WTC11 (cell line): ENCODE data around the gene NTRK3. TPM values are rescaled to one million over a fixed set of nuclear protein-coding genes. Genes with fewer than 3 reads are reported as not detected.

Experiments
- ATAC-seq: fragments of 200-7000 bp; cut with Tn5 transposase; 2 replicates; pipeline ENCODE4 v1.10.0; 2021; ENCODE audit warnings: mild to moderate bottlenecking, moderate library complexity
- CTCF ChIA-PET: fragments of 300-600 bp; sonication (Branson Sonifier 250); formaldehyde crosslinking; loops from one replicate; lab custom pipeline; 2021; ENCODE audit warnings: antibody characterized with exemption; lab: Charles Lee
- POLR2A ChIA-PET: fragments of 350-600 bp; sonication (Branson Sonifier 250); formaldehyde crosslinking; loops from one replicate; lab custom pipeline; 2021; ENCODE audit warnings: antibody characterized with exemption; lab: Charles Lee
- DNase-seq: peaks from one replicate; pipeline ENCODE4 v3.0.0; 2021; ENCODE audit warnings: low spot score
- H3K27ac Mint-ChIP-seq: 2 replicates; pipeline ENCODE4 v1.8.0; 2021; ENCODE audit warnings: mixed read lengths
- H3K27me3 Mint-ChIP-seq: 2 replicates; pipeline ENCODE4 v1.8.0; 2021; ENCODE audit warnings: low read depth, mild to moderate bottlenecking, moderate library complexity, mixed read lengths
- H3K36me3 Mint-ChIP-seq: 2 replicates; pipeline ENCODE4 v1.8.0; 2021; ENCODE audit warnings: mixed read lengths
- H3K4me1 Mint-ChIP-seq: 2 replicates; pipeline ENCODE4 v1.8.0; 2022; ENCODE audit warnings: mixed read lengths
- H3K4me3 Mint-ChIP-seq: 2 replicates; pipeline ENCODE4 v1.8.0; 2021; ENCODE audit warnings: mild to moderate bottlenecking, moderate library complexity, mixed read lengths
- H3K9me3 Mint-ChIP-seq: 2 replicates; pipeline ENCODE4 v1.8.0; 2021; ENCODE audit warnings: mixed read lengths
- CBFB ChIP-seq: sonication (generic); formaldehyde crosslinking; IDR thresholded peaks from 2 replicates; pipeline ENCODE4 v1.8.1; 2022; ENCODE audit warnings: mild to moderate bottlenecking, low read depth, missing genetic modification reagents
- CDX4 ChIP-seq: fragments of 250-450 bp; sonication (Bioruptor Pico); IDR thresholded peaks from 2 replicates; pipeline ENCODE4 v1.9.0; 2021; ENCODE audit warnings: moderate library complexity, mild to moderate bottlenecking, inconsistent platforms, borderline replicate concordance
- CREB1 ChIP-seq: sonication (generic); formaldehyde crosslinking; IDR thresholded peaks from 2 replicates; pipeline ENCODE4 v1.8.0; 2023; ENCODE audit warnings: mild to moderate bottlenecking, missing genetic modification reagents
- CREM ChIP-seq: sonication (generic); formaldehyde crosslinking; IDR thresholded peaks from 2 replicates; pipeline ENCODE4 v1.8.1; 2022; ENCODE audit warnings: mild to moderate bottlenecking, missing genetic modification reagents, moderate library complexity
- E2F1 ChIP-seq: sonication (generic); formaldehyde crosslinking; IDR thresholded peaks from 2 replicates; pipeline ENCODE4 v1.8.0; 2022; ENCODE audit warnings: mild to moderate bottlenecking, missing genetic modification reagents
- ELF4 ChIP-seq: sonication (generic); formaldehyde crosslinking; IDR thresholded peaks from 2 replicates; pipeline ENCODE4 v1.8.1; 2022; ENCODE audit warnings: low read depth, mild to moderate bottlenecking, moderate library complexity, missing genetic modification reagents
- EMX1 ChIP-seq: fragments of 250-450 bp; sonication (Bioruptor Pico); IDR thresholded peaks from 2 replicates; pipeline ENCODE4 v1.8.0; 2021; ENCODE audit warnings: mild to moderate bottlenecking
- ERG ChIP-seq: fragments of 250-450 bp; sonication (Bioruptor Pico); IDR thresholded peaks from 2 replicates; pipeline ENCODE4 v1.8.0; 2021; ENCODE audit warnings: mild to moderate bottlenecking
- ESRRA ChIP-seq: sonication (generic); formaldehyde crosslinking; IDR thresholded peaks from 2 replicates; pipeline ENCODE4 v1.8.1; 2022; ENCODE audit warnings: mild to moderate bottlenecking, missing genetic modification reagents, borderline replicate concordance
- FOXP1 ChIP-seq: sonication (generic); formaldehyde crosslinking; IDR thresholded peaks from 2 replicates; pipeline ENCODE4 v1.8.0; 2022; ENCODE audit warnings: missing genetic modification reagents, mild to moderate bottlenecking, moderate library complexity, borderline replicate concordance
- HMGA2 ChIP-seq: fragments of 250-450 bp; sonication (Bioruptor Pico); IDR thresholded peaks from 2 replicates; pipeline ENCODE4 v1.4.0; 2021; ENCODE audit warnings: mild to moderate bottlenecking, moderate library complexity
- IRF2 ChIP-seq: sonication (generic); formaldehyde crosslinking; IDR thresholded peaks from 2 replicates; pipeline ENCODE4 v1.8.0; 2022; ENCODE audit warnings: low read depth, missing genetic modification reagents, borderline replicate concordance
- JUN ChIP-seq: sonication (generic); formaldehyde crosslinking; IDR thresholded peaks from 2 replicates; pipeline ENCODE4 v1.8.0; 2023; ENCODE audit warnings: mild to moderate bottlenecking, missing genetic modification reagents
- MAX ChIP-seq: sonication (generic); formaldehyde crosslinking; IDR thresholded peaks from 2 replicates; pipeline ENCODE4 v1.8.0; 2022; ENCODE audit warnings: mild to moderate bottlenecking, missing genetic modification reagents
- NFE2L1 ChIP-seq: sonication (generic); formaldehyde crosslinking; IDR thresholded peaks from 2 replicates; pipeline ENCODE4 v1.8.1; 2023; ENCODE audit warnings: missing genetic modification reagents
- NR1H2 ChIP-seq: sonication (generic); formaldehyde crosslinking; IDR thresholded peaks from 2 replicates; pipeline ENCODE4 v1.9.0; 2021; ENCODE audit warnings: mild to moderate bottlenecking, moderate library complexity, missing genetic modification reagents
- PREB ChIP-seq: sonication (generic); formaldehyde crosslinking; IDR thresholded peaks from 2 replicates; pipeline ENCODE4 v1.8.1; 2022; ENCODE audit warnings: mild to moderate bottlenecking, missing genetic modification reagents, moderate library complexity, borderline replicate concordance
- PRRX2 ChIP-seq: fragments of 250-450 bp; sonication (Bioruptor Pico); IDR thresholded peaks from 2 replicates; pipeline ENCODE4 v1.8.0; 2021; ENCODE audit warnings: mild to moderate bottlenecking
- SMAD3 ChIP-seq: sonication (generic); formaldehyde crosslinking; IDR thresholded peaks from 2 replicates; pipeline ENCODE4 v1.8.0; 2022; ENCODE audit warnings: missing genetic modification reagents, mild to moderate bottlenecking, borderline replicate concordance
- STAT6 ChIP-seq: sonication (generic); formaldehyde crosslinking; conservative IDR thresholded peaks from 2 replicates; pipeline ENCODE4 v1.8.1; 2023; ENCODE audit warnings: mild to moderate bottlenecking, low read depth, missing genetic modification reagents, moderate library complexity
- TEAD4 ChIP-seq: sonication (generic); formaldehyde crosslinking; IDR thresholded peaks from 2 replicates; pipeline ENCODE4 v1.8.0; 2022; ENCODE audit warnings: mild to moderate bottlenecking, missing genetic modification reagents
- ZBTB21 ChIP-seq: sonication (generic); formaldehyde crosslinking; IDR thresholded peaks from 2 replicates; pipeline ENCODE4 v1.8.1; 2023; ENCODE audit warnings: mild to moderate bottlenecking, missing genetic modification reagents, borderline replicate concordance
- ZNF138 ChIP-seq: sonication (generic); formaldehyde crosslinking; conservative IDR thresholded peaks from 2 replicates; pipeline ENCODE4 v1.8.1; 2022; ENCODE audit warnings: mild to moderate bottlenecking, moderate library complexity, missing genetic modification reagents
- ZNF263 ChIP-seq: sonication (generic); formaldehyde crosslinking; IDR thresholded peaks from 2 replicates; pipeline ENCODE4 v1.8.1; 2022; ENCODE audit warnings: low read depth, mild to moderate bottlenecking, moderate library complexity, missing genetic modification reagents
- total RNA-seq: library from RNA; stranded (reverse); gene quantifications from 3 replicates; pipeline ENCODE4 v1.2.3, GENCODE V29; 2021

NTRK3 gene
- total RNA-seq, 1 experiment from 2014 or later, result 12.3 TPM

- ATAC-seq (no peak), DNase-seq (no peak)
- ChIA-PET CTCF (no interaction called here), POLR2A (interaction anchor here (1.6 kb wide), 1 partner anchor 13 kb away, joined by 4 read pairs; no protein-coding TSS in a partner anchor)
- no peak overlapping the region for H3K4me3 Mint-ChIP-seq
- no peaks in the 10 kb centered on the region for H3K27me3 Mint-ChIP-seq
- H3K36me3 Mint-ChIP-seq, result peaks cover 13% of the 10 kb centered on the region
- TF ChIP-seq IRF2, result no peak
- no peak for TF ChIP-seq E2F1 (CRISPR knock-in tag)
- TF ChIP-seq FOXP1 (CRISPR knock-in tag), result no peak
- no peak for TF ChIP-seq CDX4 (CRISPR knock-in tag)
- TF ChIP-seq STAT6 (CRISPR knock-in tag), result no peak
- TF ChIP-seq TEAD4 (CRISPR knock-in tag), result no peak
- H3K9me3 Mint-ChIP-seq, result peaks cover 14% of the 10 kb centered on the region
- H3K4me1 Mint-ChIP-seq, result peaks cover 26% of the 10 kb centered on the region
- no peak overlapping the region for H3K27ac Mint-ChIP-seq
Measured at GRCh38 chr15:88231909-88232644, 24.5 kb downstream of the NTRK3 start.

- Mint-ChIP-seq H3K9me3 (peaks cover 14% of the 10 kb centered on the region), H3K27me3 (no peaks in the 10 kb centered on the region), H3K4me1 (peaks cover 20% of the 10 kb centered on the region), H3K4me3 (no peak overlapping the region), H3K36me3 (peaks cover 13% of the 10 kb centered on the region), H3K27ac (no peak overlapping the region)
- CTCF ChIA-PET, result interaction anchor here (1.6 kb wide), 1 partner anchor 14 kb away, joined by 3 read pairs; no protein-coding TSS in a partner anchor
- DNase-seq (no peak), ATAC-seq (no peak)
- POLR2A ChIA-PET, result interaction anchor here (1.6 kb wide), 1 partner anchor 12 kb away, joined by 4 read pairs; no protein-coding TSS in a partner anchor
- TF ChIP-seq FOXP1 (CRISPR knock-in tag), result no peak
- no peak for TF ChIP-seq ZNF263 (CRISPR knock-in tag)
- TF ChIP-seq SMAD3 (CRISPR knock-in tag), result no peak
- TF ChIP-seq ELF4 (CRISPR knock-in tag), result no peak
Measured at GRCh38 chr15:88230823-88231222, 25.7 kb downstream of the NTRK3 start.

GRCh38 chr15:88225461-88225860 lies 31.1 kb downstream of the NTRK3 start:
- CTCF ChIA-PET, result no interaction called here
- H3K36me3 Mint-ChIP-seq, result peaks cover 13% of the 10 kb centered on the region
- no peaks in the 10 kb centered on the region for H3K27me3 Mint-ChIP-seq
- POLR2A ChIA-PET, result no interaction called here
- peaks cover 14% of the 10 kb centered on the region for H3K9me3 Mint-ChIP-seq
- no peak for ATAC-seq
- DNase-seq, result no peak
- no peaks in the 10 kb centered on the region for H3K4me1 Mint-ChIP-seq
- H3K4me3 Mint-ChIP-seq, result no peak overlapping the region
- H3K27ac Mint-ChIP-seq, result no peak overlapping the region
- TF ChIP-seq ZBTB21 (CRISPR knock-in tag), result no peak
- no peak for TF ChIP-seq NFE2L1 (CRISPR knock-in tag)
- TF ChIP-seq CREM, result no peak
- TF ChIP-seq ZNF138 (CRISPR knock-in tag), result no peak
- TF ChIP-seq PREB (CRISPR knock-in tag), result no peak
- no peak for TF ChIP-seq CDX4 (CRISPR knock-in tag)
- no peak for TF ChIP-seq PRRX2 (CRISPR knock-in tag)
- no peak for TF ChIP-seq ESRRA (CRISPR knock-in tag)
- TF ChIP-seq CREB1 (CRISPR knock-in tag), result no peak
- TF ChIP-seq CBFB, result no peak
- TF ChIP-seq JUN (CRISPR knock-in tag), result no peak
- TF ChIP-seq ERG (CRISPR knock-in tag), result no peak
- no peak for TF ChIP-seq EMX1 (CRISPR knock-in tag)
- no peak for TF ChIP-seq HMGA2
- no peak for TF ChIP-seq MAX (CRISPR knock-in tag)
- TF ChIP-seq NR1H2 (CRISPR knock-in tag), result no peak
- no peak for TF ChIP-seq IRF2
